HCT116 (cell line): ENCODE results near the gene COTL1. TPM values are rescaled to one million over a fixed set of nuclear protein-coding genes. Genes with fewer than 3 reads are reported as not detected.

Experiments used
- ATAC-seq: fragments of 200-7000 bp; cut with Tn5 transposase; 2 replicates; pipeline ENCODE4 v1.9.1; 2020; ENCODE audit warnings: mild to moderate bottlenecking, moderate library complexity
- BruUV-seq: library from RNA; stranded (reverse); fragments of 400-500 nt; replicated peaks from 2 replicates; lab custom pipeline; 2021; lab: Mats Ljungman, UMichigan
- CTCF ChIA-PET: fragments of 300-600 bp; sonication (Branson Sonifier 250); formaldehyde crosslinking; loops from one replicate; lab custom pipeline; 2021; ENCODE audit warnings: antibody characterized with exemption; lab: Charles Lee
- POLR2A ChIA-PET: fragments of 300-600, 350-600 bp; sonication (Branson Sonifier 250); formaldehyde crosslinking; loops from one replicate; lab custom pipeline; 2021; ENCODE audit warnings: antibody characterized with exemption; lab: Charles Lee
- RAD21 ChIA-PET, 2 experiments: fragments of 300-600 bp; sonication (Branson Sonifier 250); formaldehyde crosslinking; loops; one replicate each; lab custom pipeline; 2023; ENCODE audit warnings: low total read pairs in 2 of 2; ENCODE audit not compliant: uncharacterized antibody in 2 of 2, unreplicated experiment in 2 of 2, low non-redundant PET in 1 of 2; lab: Charles Lee
- DNase-seq: peaks from one replicate; pipeline ENCODE4 v3.0.0-alpha.2; 2010; ENCODE audit warnings: low read depth, low spot score
- H2AFZ ChIP-seq: fragments of 200-600 bp; shearing (Covaris generic), sonication (generic); 2 replicates; pipeline ENCODE4 v1.6.1; 2017; ENCODE audit warnings: low read depth, mixed run types, mixed read lengths, antibody characterized with exemption, low read length; ENCODE audit not compliant: poor library complexity, severe bottlenecking
- H3K27ac ChIP-seq: 2 replicates; pipeline ENCODE4 v1.5.1; 2012; ENCODE audit warnings: low read depth, low read length
- H3K27me3 ChIP-seq: fragments of 200-600 bp; sonication (generic); 2 replicates; pipeline ENCODE4 v1.6.1; 2016; ENCODE audit warnings: mixed run types, low read length, mixed read lengths; ENCODE audit not compliant: insufficient read depth
- H3K36me3 ChIP-seq, 2 experiments: fragments of 200-500 bp in 1 of 2; fragments of 200-600 bp in 1 of 2; sonication (Bioruptor generic) in 1 of 2; sonication (generic) in 1 of 2; 2 replicates each; pipeline versions ENCODE4 v1.5.1 to v1.6.1; 2014 to 2016; ENCODE audit warnings: low read length in 2 of 2, inconsistent platforms in 1 of 2, mixed read lengths in 1 of 2, mixed run types in 1 of 2; ENCODE audit not compliant: insufficient read depth in 2 of 2, control insufficient read depth in 1 of 2
- H3K4me1 ChIP-seq, 2 experiments: fragments of 200-600 bp in 1 of 2; sonication (generic) in 1 of 2; 2 replicates each; pipeline versions ENCODE4 v1.5.1 to v1.6.1; 2012 to 2017; ENCODE audit warnings: low read length in 2 of 2, inconsistent platforms in 1 of 2, mild to moderate bottlenecking in 1 of 2, mixed read lengths in 1 of 2, mixed run types in 1 of 2, moderate library complexity in 1 of 2; ENCODE audit not compliant: insufficient read depth in 2 of 2, control insufficient read depth in 1 of 2
- H3K4me2 ChIP-seq: fragments of 200-600 bp; sonication (generic); 2 replicates; pipeline ENCODE4 v1.6.1; 2017; ENCODE audit warnings: mixed run types, low read length, mixed read lengths
- H3K4me3 ChIP-seq, 2 experiments: fragments of 200-600 bp in 1 of 2; sonication (generic) in 1 of 2; replicated peaks in 1 of 2; 2 replicates each; pipeline ENCODE4 v1.5.1; 2011 to 2016; ENCODE audit warnings: low read length in 2 of 2, control low read depth in 1 of 2, low read depth in 1 of 2, mild to moderate bottlenecking in 1 of 2, mixed read lengths in 1 of 2, mixed run types in 1 of 2
- H3K79me2 ChIP-seq: fragments of 200-600 bp; sonication (generic); 2 replicates; pipeline ENCODE4 v1.6.1; 2017; ENCODE audit warnings: mild to moderate bottlenecking, mixed run types, low read length, moderate library complexity, mixed read lengths; ENCODE audit not compliant: insufficient read depth
- H3K9ac ChIP-seq: fragments of 200-600 bp; sonication (generic); 2 replicates; pipeline ENCODE4 v1.6.1; 2016; ENCODE audit warnings: low read length, mixed read lengths
- H3K9me2 ChIP-seq: fragments of 200-600 bp; sonication (generic), shearing (Covaris generic); 2 replicates; pipeline ENCODE4 v1.6.1; 2017; ENCODE audit warnings: mixed run types, mild to moderate bottlenecking, moderate library complexity; ENCODE audit not compliant: insufficient read depth
- H3K9me3 ChIP-seq, 2 experiments: fragments of 200-500 bp in 1 of 2; fragments of 200-600 bp in 1 of 2; sonication (Bioruptor generic) in 1 of 2; sonication (generic) in 1 of 2; 2 replicates each; pipeline ENCODE4 v1.6.1; 2014 to 2017; ENCODE audit warnings: low read length in 2 of 2, mixed read lengths in 2 of 2, inconsistent platforms in 1 of 2, low read depth in 1 of 2, mild to moderate bottlenecking in 1 of 2, mixed run types in 1 of 2, moderate library complexity in 1 of 2; ENCODE audit not compliant: control insufficient read depth in 1 of 2, insufficient read depth in 1 of 2
- H4K20me1 ChIP-seq: fragments of 200-600 bp; sonication (generic), shearing (Covaris generic); 2 replicates; pipeline ENCODE4 v1.6.1; 2017; ENCODE audit warnings: mixed run types, mild to moderate bottlenecking, moderate library complexity; ENCODE audit not compliant: insufficient read depth
- ATF3 ChIP-seq: IDR thresholded peaks from 2 replicates; pipeline ENCODE4 v1.6.1; 2012
- CEBPB ChIP-seq: IDR thresholded peaks from 2 replicates; pipeline ENCODE4 v1.6.1; 2012; ENCODE audit warnings: low read depth
- CTCF ChIP-seq, 3 experiments: fragments of 200-600 bp in 1 of 3; sonication (generic) in 1 of 3; IDR thresholded peaks in 2 of 3; conservative IDR thresholded peaks in 1 of 3; 2 replicates each; pipeline ENCODE4 v1.5.1; 2012 to 2017; ENCODE audit warnings: low read depth in 2 of 3, low read length in 2 of 3, antibody characterized with exemption in 1 of 3, borderline replicate concordance in 1 of 3, control low read depth in 1 of 3, mild to moderate bottlenecking in 1 of 3, mixed read lengths in 1 of 3, mixed run types in 1 of 3, moderate library complexity in 1 of 3; ENCODE audit not compliant: insufficient read depth in 1 of 3
- EGR1 ChIP-seq: IDR thresholded peaks from 2 replicates; pipeline ENCODE4 v1.6.1; 2012; ENCODE audit warnings: low read depth
- ELF1 ChIP-seq: IDR thresholded peaks from 2 replicates; pipeline ENCODE4 v1.6.1; 2012; ENCODE audit warnings: low read depth, borderline replicate concordance
- EZH2phosphoT487 ChIP-seq: fragments of 200-600 bp; IDR thresholded peaks from 2 replicates; pipeline ENCODE4 v1.6.1; 2018; ENCODE audit warnings: antibody characterized with exemption, borderline replicate concordance
- JUND ChIP-seq: IDR thresholded peaks from 2 replicates; pipeline ENCODE4 v1.6.1; 2012
- MAX ChIP-seq: IDR thresholded peaks from 2 replicates; pipeline ENCODE4 v1.6.1; 2012
- POLR2A ChIP-seq: IDR thresholded peaks from 2 replicates; pipeline ENCODE4 v1.7.0; 2011; ENCODE audit warnings: borderline replicate concordance; ENCODE audit not compliant: insufficient read depth, insufficient read length; ENCODE audit errors: extremely low read depth
- RAD21 ChIP-seq: IDR thresholded peaks from 2 replicates; pipeline ENCODE4 v1.6.1; 2012; ENCODE audit warnings: low read depth, mild to moderate bottlenecking
- REST ChIP-seq: IDR thresholded peaks from 2 replicates; pipeline ENCODE4 v1.6.1; 2012; ENCODE audit warnings: low read depth
- SIN3A ChIP-seq: IDR thresholded peaks from 2 replicates; pipeline ENCODE4 v1.6.1; 2012; ENCODE audit warnings: low read depth
- SRF ChIP-seq: IDR thresholded peaks from 2 replicates; pipeline ENCODE4 v1.6.1; 2012; ENCODE audit warnings: low read depth
- TCF7L2 ChIP-seq: IDR thresholded peaks from 2 replicates; pipeline ENCODE4 v1.7.0; 2011; ENCODE audit warnings: borderline replicate concordance, inconsistent platforms; ENCODE audit not compliant: insufficient read depth, insufficient read length; ENCODE audit errors: extremely low read depth
- YY1 ChIP-seq: IDR thresholded peaks from 2 replicates; pipeline ENCODE4 v1.6.1; 2011; ENCODE audit warnings: low read length, low read depth, moderate library complexity, mild to moderate bottlenecking; ENCODE audit not compliant: insufficient replicate concordance; ENCODE audit errors: extremely low read depth
- ZBTB33 ChIP-seq: IDR thresholded peaks from 2 replicates; pipeline ENCODE4 v1.6.1; 2011; ENCODE audit warnings: mild to moderate bottlenecking, low read length, moderate library complexity; ENCODE audit not compliant: insufficient replicate concordance; ENCODE audit errors: extremely low read depth
- ZFX ChIP-seq: fragments of 450-650 bp; IDR thresholded peaks from 2 replicates; pipeline ENCODE4 v1.6.1; 2017
- ZNF274 ChIP-seq: fragments of 200-500 bp; sonication (Bioruptor generic); IDR thresholded peaks from 2 replicates; pipeline ENCODE4 v1.6.1; 2014; ENCODE audit warnings: mild to moderate bottlenecking, low read depth, low read length, inconsistent platforms
- intact Hi-C: fragments of 100-400 bp; cut with micrococcal nuclease; formaldehyde crosslinking; loops from 2 replicates; pipeline ENCODE4 v1.10.0; 2022
- total RNA-seq: library from RNA; stranded (reverse); gene quantifications from one replicate; pipeline ENCODE4 v1.2.1, GENCODE V29; 2021; ENCODE audit not compliant: unreplicated experiment

COTL1 gene
- total RNA-seq, 1 experiment from 2014 or later: 276 TPM

GRCh38 chr16:84600343-84601229 lies 17.3 kb downstream of the COTL1 start:
- Histone ChIP-seq H3K9me2 (no peaks in the 10 kb centered on the region), H3K27ac (no peak overlapping the region), H3K9ac (no peak overlapping the region), H3K9me3 (no peaks in the 10 kb centered on the region), H3K4me3 (no peak overlapping the region), H3K79me2 (peaks cover 88% of the 10 kb centered on the region), H3K4me2 (no peak overlapping the region), H3K4me1 (peaks cover 40 to 52% of the 10 kb centered on the region in 2 experiments), H2AFZ (no peak overlapping the region), H3K27me3 (no peaks in the 10 kb centered on the region), H3K36me3 (no peaks in the 10 kb centered on the region), H4K20me1 (peaks cover 4% of the 10 kb centered on the region; the same call in 1 of the 2 replicates)
- intact Hi-C loops: no loop called here
- ChIA-PET RAD21 (no interaction called here), CTCF (interaction anchor here (1.8 kb wide), 1 partner anchor 22 kb away, joined by 6 read pairs; no protein-coding TSS in a partner anchor), POLR2A (no interaction called here)
- ATAC-seq: no peak
- TF ChIP-seq ZFX: no peak
- TF ChIP-seq CEBPB: no peak
- no peak for TF ChIP-seq ATF3
- TF ChIP-seq MAX: no peak
- no peak; the same call in 1 of the 2 replicates for TF ChIP-seq SRF
- no peak for TF ChIP-seq ZBTB33
- TF ChIP-seq RAD21: no peak
- no peak for TF ChIP-seq CTCF (IDR thresholded peaks at IDR 0.05 in 2 of 3, conservative IDR thresholded peaks at IDR 0.05 in 1 of 3; ENCODE audit: borderline replicate concordance in 1 of 3, insufficient read depth in 1 of 3, low read depth in 2 of 3, low read length in 2 of 3)
- TF ChIP-seq EGR1: no peak
- no peak for TF ChIP-seq YY1
- TF ChIP-seq SIN3A: no peak
- TF ChIP-seq JUND: no peak
- no peak for TF ChIP-seq EZH2phosphoT487
- TF ChIP-seq ZNF274: no peak
- no peak for TF ChIP-seq ELF1
- TF ChIP-seq REST: no peak
- TF ChIP-seq TCF7L2: no peak
- no peak for TF ChIP-seq POLR2A
- DNase-seq: no peak
- no TSS peak for BruUV-seq
